ENCODE results near the gene SLC5A6.

The SLC5A6 gene

DNA sequence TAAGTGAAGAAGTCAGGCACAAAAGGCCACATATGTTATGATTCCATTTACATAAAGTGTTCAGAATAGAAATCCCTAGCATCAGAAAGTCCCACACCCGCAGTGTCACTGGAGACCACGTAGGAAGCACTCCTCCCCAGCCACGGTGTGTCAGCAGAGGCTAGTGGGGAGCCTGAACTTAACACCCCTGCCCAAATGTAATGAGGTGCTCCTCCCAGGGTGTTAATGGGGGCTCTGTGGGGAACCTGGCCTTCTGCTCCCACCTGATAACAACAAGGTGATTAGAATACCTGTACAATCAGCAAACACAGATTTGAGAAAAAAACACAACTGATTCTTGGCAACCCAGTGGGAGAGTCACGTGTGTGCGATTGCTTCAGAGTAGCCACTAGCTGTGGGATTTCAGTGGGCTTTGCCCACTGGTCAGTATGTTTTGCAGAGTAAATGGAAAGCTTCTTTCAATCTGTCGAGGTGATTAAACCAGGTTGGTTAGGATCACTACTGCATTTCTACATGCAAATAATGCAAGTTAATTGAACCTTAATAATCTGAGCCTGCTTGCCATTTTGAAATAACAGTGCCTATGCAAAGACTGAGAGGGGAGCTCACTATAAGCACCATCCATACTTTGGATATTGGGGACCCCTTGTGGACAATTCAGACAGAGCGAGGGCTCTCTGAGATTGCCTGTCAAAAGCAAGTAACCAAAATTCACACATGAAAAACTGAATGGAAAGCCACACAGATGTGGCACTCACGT is 20.8 kb downstream of the SLC5A6 start:
- H3K23ac ChIP-seq (ENCODE audit: low read depth, low read length, poor library complexity), result no peak overlapping the region
- H3K9me3 ChIP-seq (replicated peaks in 1 of 2; ENCODE audit: control insufficient read depth in 2 of 2, insufficient read depth in 1 of 2, low read depth in 1 of 2, low read length in 2 of 2), result no peaks in the 10 kb centered on the region
- no CpG with 5 or more reads among the region's 8 CpGs for WGBS, 2 donors (ENCODE audit: extremely low coverage in 2 of 2, insufficient read length in 2 of 2, insufficient replicate concordance in 1 of 2)
- no peak overlapping the region for H3K9ac ChIP-seq (ENCODE audit: low read depth, low read length, poor library complexity)
- no peak overlapping the region for H3K14ac ChIP-seq (ENCODE audit: low read length)
- no peak overlapping the region for H2BK15ac ChIP-seq (ENCODE audit: low read length)
- no peak overlapping the region for H2BK5ac ChIP-seq (ENCODE audit: low read length)
- no peaks in the 10 kb centered on the region for H3K36me3 ChIP-seq (replicated peaks in 1 of 2; ENCODE audit: control insufficient read depth in 2 of 2, insufficient read depth in 2 of 2, low read length in 2 of 2)
- H4K91ac ChIP-seq (ENCODE audit: low read depth, low read length, poor library complexity), result no peak overlapping the region
- H3K4me2 ChIP-seq (ENCODE audit: insufficient read depth, low read length, poor library complexity, severe bottlenecking), result no peak overlapping the region
- H3K4me1 ChIP-seq (ENCODE audit: control insufficient read depth in 2 of 2, insufficient read depth in 1 of 2, low read depth in 1 of 2, low read length in 2 of 2), result no peaks in the 10 kb centered on the region
- no peaks in the 10 kb centered on the region for H3K27me3 ChIP-seq (ENCODE audit: control insufficient read depth in 3 of 3, insufficient read depth in 3 of 3, low read depth in 1 of 3, low read length in 3 of 3)
- H3K27ac ChIP-seq (replicated peaks; ENCODE audit: low read length), result no peak overlapping the region
- H2BK12ac ChIP-seq (ENCODE audit: low read length), result no peak overlapping the region
- no peak overlapping the region for H2AFZ ChIP-seq (ENCODE audit: low read length)
- no peak overlapping the region for H2BK120ac ChIP-seq (ENCODE audit: low read depth, low read length)
- no peak overlapping the region for H3K4ac ChIP-seq (ENCODE audit: low read length)
- no peaks in the 10 kb centered on the region for H3K79me1 ChIP-seq (ENCODE audit: low read depth, low read length)
- no peak overlapping the region for H3K4me3 ChIP-seq (ENCODE audit: low read length in 2 of 2)
- no peak overlapping the region for H3K18ac ChIP-seq (ENCODE audit: low read length)
- H2AK5ac ChIP-seq (ENCODE audit: low read depth, low read length), result no peak overlapping the region
- DNase-seq (ENCODE audit: low spot score), result peak; percentile 37
- no peak overlapping the region for H4K8ac ChIP-seq (ENCODE audit: low read depth, low read length)

DNA sequence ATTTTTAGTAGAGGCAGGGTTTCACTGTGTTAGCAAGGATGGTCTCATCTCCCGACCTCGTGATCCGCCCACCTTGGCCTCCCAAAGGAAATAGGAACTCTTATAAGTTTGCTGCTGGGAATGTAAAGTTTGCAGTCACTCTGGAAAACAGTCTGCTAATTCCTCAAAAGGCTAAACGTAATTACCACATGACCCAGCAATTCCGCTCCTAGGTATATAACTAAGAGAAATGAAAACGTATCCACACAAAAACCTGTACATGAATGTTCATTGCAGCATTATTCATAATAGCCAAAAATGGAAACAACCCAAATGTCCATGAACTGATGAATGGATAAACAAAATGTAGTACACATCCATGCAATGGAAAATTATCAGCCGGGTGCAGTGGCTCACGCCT is 22.1 kb downstream of the SLC5A6 start:
- Histone ChIP-seq H2BK15ac (ENCODE audit: low read length) (no peak overlapping the region), H3K9me3 (replicated peaks in 1 of 2; ENCODE audit: control insufficient read depth in 2 of 2, insufficient read depth in 1 of 2, low read depth in 1 of 2, low read length in 2 of 2) (no peaks in the 10 kb centered on the region), H3K4ac (ENCODE audit: low read length) (no peak overlapping the region), H3K36me3 (replicated peaks in 1 of 2; ENCODE audit: control insufficient read depth in 2 of 2, insufficient read depth in 2 of 2, low read length in 2 of 2) (no peaks in the 10 kb centered on the region), H2BK12ac (ENCODE audit: low read length) (no peak overlapping the region), H2BK5ac (ENCODE audit: low read length) (no peak overlapping the region), H3K4me2 (ENCODE audit: insufficient read depth, low read length, poor library complexity, severe bottlenecking) (no peak overlapping the region), H2BK120ac (ENCODE audit: low read depth, low read length) (no peak overlapping the region), H2AFZ (ENCODE audit: low read length) (no peak overlapping the region), H3K27me3 (ENCODE audit: control insufficient read depth in 3 of 3, insufficient read depth in 3 of 3, low read depth in 1 of 3, low read length in 3 of 3) (peaks cover 0 to 3% (median 0%) of the 10 kb centered on the region in 3 experiments), H3K14ac (ENCODE audit: low read length) (no peak overlapping the region), H3K23ac (ENCODE audit: low read depth, low read length, poor library complexity) (no peak overlapping the region), H3K27ac (replicated peaks; ENCODE audit: low read length) (no peak overlapping the region), H3K9ac (ENCODE audit: low read depth, low read length, poor library complexity) (no peak overlapping the region), H4K8ac (ENCODE audit: low read depth, low read length) (no peak overlapping the region), H3K79me1 (ENCODE audit: low read depth, low read length) (no peaks in the 10 kb centered on the region), H2AK5ac (ENCODE audit: low read depth, low read length) (no peak overlapping the region), H3K4me1 (ENCODE audit: control insufficient read depth in 2 of 2, insufficient read depth in 1 of 2, low read depth in 1 of 2, low read length in 2 of 2) (no peaks in the 10 kb centered on the region), H3K4me3 (ENCODE audit: low read length in 2 of 2) (no peak overlapping the region), H3K18ac (ENCODE audit: low read length) (no peak overlapping the region), H4K91ac (ENCODE audit: low read depth, low read length, poor library complexity) (no peak overlapping the region)
- DNase-seq (ENCODE audit: low spot score), result no peak
- no CpG with 5 or more reads among the region's 8 CpGs for WGBS, 2 donors (ENCODE audit: extremely low coverage in 2 of 2, insufficient read length in 2 of 2, insufficient replicate concordance in 1 of 2)

GRCh38 chr2:27186613-27187345 is 25.3 kb downstream of the SLC5A6 start:
- no peaks in the 10 kb centered on the region for H3K79me1 ChIP-seq (ENCODE audit: low read depth, low read length)

GRCh38 chr2:27185331-27186026 is 26.6 kb downstream of the SLC5A6 start:
- Histone ChIP-seq H2BK15ac (ENCODE audit: low read length) (no peak overlapping the region), H3K18ac (ENCODE audit: low read length) (no peak overlapping the region), H4K8ac (ENCODE audit: low read depth, low read length) (no peak overlapping the region), H3K9me3 (replicated peaks in 1 of 2; ENCODE audit: control insufficient read depth in 2 of 2, insufficient read depth in 1 of 2, low read depth in 1 of 2, low read length in 2 of 2) (no peaks in the 10 kb centered on the region), H2AFZ (ENCODE audit: low read length) (peak overlapping the region; percentile 11), H2AK5ac (ENCODE audit: low read depth, low read length) (no peak overlapping the region), H3K4me2 (ENCODE audit: insufficient read depth, low read length, poor library complexity, severe bottlenecking) (no peak overlapping the region), H2BK5ac (ENCODE audit: low read length) (no peak overlapping the region), H2BK12ac (ENCODE audit: low read length) (no peak overlapping the region), H3K79me1 (ENCODE audit: low read depth, low read length) (no peaks in the 10 kb centered on the region), H3K4ac (ENCODE audit: low read length) (no peak overlapping the region), H3K9ac (ENCODE audit: low read depth, low read length, poor library complexity) (no peak overlapping the region), H2BK120ac (ENCODE audit: low read depth, low read length) (no peak overlapping the region), H3K36me3 (replicated peaks in 1 of 2; ENCODE audit: control insufficient read depth in 2 of 2, insufficient read depth in 2 of 2, low read length in 2 of 2) (no peaks in the 10 kb centered on the region), H3K4me1 (ENCODE audit: control insufficient read depth in 2 of 2, insufficient read depth in 1 of 2, low read depth in 1 of 2, low read length in 2 of 2) (no peaks in the 10 kb centered on the region), H3K27ac (replicated peaks; ENCODE audit: low read length) (no peak overlapping the region), H3K4me3 (ENCODE audit: low read length in 2 of 2) (no peak overlapping the region), H4K91ac (ENCODE audit: low read depth, low read length, poor library complexity) (no peak overlapping the region), H3K23ac (ENCODE audit: low read depth, low read length, poor library complexity) (no peak overlapping the region), H3K27me3 (ENCODE audit: control insufficient read depth in 3 of 3, insufficient read depth in 3 of 3, low read depth in 1 of 3, low read length in 3 of 3) (peaks cover 0 to 23% (median 0%) of the 10 kb centered on the region in 3 experiments), H3K14ac (ENCODE audit: low read length) (no peak overlapping the region)
- no CpG with 5 or more reads among the region's 6 CpGs for WGBS, 2 donors (ENCODE audit: extremely low coverage in 2 of 2, insufficient read length in 2 of 2, insufficient replicate concordance in 1 of 2)
- DNase-seq (ENCODE audit: low spot score), result no peak

More at GRCh38 chr2:27186613-27187345, 25.3 kb downstream of the SLC5A6 start:
- DNase-seq (ENCODE audit: low spot score), result no peak
- Histone ChIP-seq H3K9me3 (replicated peaks in 1 of 2; ENCODE audit: control insufficient read depth in 2 of 2, insufficient read depth in 1 of 2, low read depth in 1 of 2, low read length in 2 of 2) (no peaks in the 10 kb centered on the region), H3K4ac (ENCODE audit: low read length) (no peak overlapping the region), H2BK5ac (ENCODE audit: low read length) (no peak overlapping the region), H2BK15ac (ENCODE audit: low read length) (no peak overlapping the region), H2BK12ac (ENCODE audit: low read length) (no peak overlapping the region), H4K91ac (ENCODE audit: low read depth, low read length, poor library complexity) (no peak overlapping the region), H2AFZ (ENCODE audit: low read length) (no peak overlapping the region), H3K18ac (ENCODE audit: low read length) (no peak overlapping the region), H3K9ac (ENCODE audit: low read depth, low read length, poor library complexity) (no peak overlapping the region), H3K4me3 (ENCODE audit: low read length in 2 of 2) (no peak overlapping the region), H3K4me2 (ENCODE audit: insufficient read depth, low read length, poor library complexity, severe bottlenecking) (no peak overlapping the region), H3K36me3 (replicated peaks in 1 of 2; ENCODE audit: control insufficient read depth in 2 of 2, insufficient read depth in 2 of 2, low read length in 2 of 2) (no peaks in the 10 kb centered on the region), H3K27me3 (ENCODE audit: control insufficient read depth in 3 of 3, insufficient read depth in 3 of 3, low read depth in 1 of 3, low read length in 3 of 3) (peaks cover 0 to 19% (median 0%) of the 10 kb centered on the region in 3 experiments), H3K23ac (ENCODE audit: low read depth, low read length, poor library complexity) (no peak overlapping the region), H2BK120ac (ENCODE audit: low read depth, low read length) (no peak overlapping the region), H3K4me1 (ENCODE audit: control insufficient read depth in 2 of 2, insufficient read depth in 1 of 2, low read depth in 1 of 2, low read length in 2 of 2) (no peaks in the 10 kb centered on the region), H4K8ac (ENCODE audit: low read depth, low read length) (peak overlapping the region; percentile 30), H3K27ac (replicated peaks; ENCODE audit: low read length) (no peak overlapping the region), H2AK5ac (ENCODE audit: low read depth, low read length) (no peak overlapping the region), H3K14ac (ENCODE audit: low read length) (no peak overlapping the region)
- WGBS, 2 donors (ENCODE audit: extremely low coverage in 2 of 2, insufficient read length in 2 of 2, insufficient replicate concordance in 1 of 2), result no CpG with 5 or more reads among the region's 6 CpGs

Measured in neuronal stem cell (in vitro differentiated cells).